Metanephros (tissue), 1 donor: ENCODE results near the gene SHANK2. TPM values are rescaled to one million over a fixed set of nuclear protein-coding genes. Genes with fewer than 3 reads are reported as not detected.

Experiments
- total RNA-seq: library from RNA; depleted of rRNA; stranded (reverse); fragments of >200 nt; gene quantifications from one replicate; pipeline ENCODE4 v1.2.3, GENCODE V29; 2014

The SHANK2 gene
- 72.7 TPM for total RNA-seq

DNA sequence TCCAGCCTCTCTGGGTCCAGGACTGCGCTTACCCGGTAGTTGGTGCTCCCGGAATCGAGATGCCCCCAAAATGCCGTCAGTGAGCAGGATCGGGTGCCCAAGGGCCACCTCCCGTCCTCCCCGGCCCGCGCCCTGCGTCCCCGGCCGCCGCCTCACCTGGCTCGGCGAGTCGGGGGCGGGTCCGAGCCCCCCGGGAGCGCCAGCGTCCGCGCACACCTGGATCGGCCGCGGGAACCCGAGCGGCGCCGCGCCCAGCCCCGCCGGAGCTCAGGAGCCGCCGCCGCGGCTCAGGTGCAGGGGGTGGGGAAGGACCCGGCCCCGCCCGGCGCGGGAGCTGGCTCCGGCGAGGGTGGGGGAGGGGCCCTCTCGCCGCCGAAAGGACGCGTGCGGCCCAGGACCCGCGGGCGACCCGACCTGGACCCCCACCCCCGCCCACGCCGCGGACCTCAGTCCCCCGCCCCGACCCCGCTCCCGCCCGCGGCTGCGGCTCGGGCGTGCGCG lies at the start of gene SHANK2:
TSS of gene SHANK2 (minus strand) at position 309 of the 501 bp plus-strand sequence. CDS start 105,251 bp downstream, outside the sequence.

Other genes with a start within 250 kb of the SHANK2 start
- gene DHCR7, start 195.8 kb upstream of the SHANK2 start, total RNA-seq = 21.8 TPM
- 51.4 TPM for gene NADSYN1, start 200.6 kb upstream of the SHANK2 start, total RNA-seq